Measurements from ENCODE around the gene HBS1L.

- TF ChIP-seq EZH2 (IDR thresholded peaks at IDR 0.05; ENCODE audit: borderline replicate concordance, low read depth, low read length, severe bottlenecking) (no peak), CTCF (IDR thresholded peaks at IDR 0.05; ENCODE audit: borderline replicate concordance, extremely low read depth, low read length, poor library complexity, severe bottlenecking) (no peak)
Observed at GRCh38 chr6:135025775-135026174, 28.8 kb downstream of the HBS1L start.

Measured in DND-41 (cell line).